NCI-H2081 (cell line): ENCODE data around the gene DOC2B.
"Not testable (repeated sequence)": the region's sequence is repeated elsewhere in the genome, so short reads cannot be mapped to it uniquely, and the experiment has no call there.

ENCODE experiments used
- DNase-seq, 2 experiments: peaks; one replicate each; lab custom pipeline; 2025; lab: John Stamatoyannopoulos, UW

Gene DOC2B

DNA sequence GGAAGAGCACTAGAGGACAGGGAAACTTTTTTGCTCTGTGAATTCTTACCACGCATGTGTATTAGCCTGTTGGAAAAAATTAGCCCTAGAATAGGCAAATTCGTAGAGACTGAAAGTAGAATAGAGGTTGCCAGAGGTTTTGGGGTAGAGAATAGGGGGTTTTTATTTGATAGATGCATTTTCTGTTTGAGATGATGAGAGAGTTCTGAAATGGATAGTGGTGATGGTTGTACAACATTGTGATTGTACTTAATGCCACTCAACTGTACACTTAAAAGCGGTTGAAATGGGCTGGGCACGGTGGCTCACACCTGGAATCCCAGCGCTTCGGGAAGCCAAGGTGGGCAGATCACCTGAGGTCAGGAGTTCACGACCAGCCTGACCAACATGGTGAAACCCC, 8.0 kb upstream of the DOC2B start:
- DNase-seq: no peak

DNA sequence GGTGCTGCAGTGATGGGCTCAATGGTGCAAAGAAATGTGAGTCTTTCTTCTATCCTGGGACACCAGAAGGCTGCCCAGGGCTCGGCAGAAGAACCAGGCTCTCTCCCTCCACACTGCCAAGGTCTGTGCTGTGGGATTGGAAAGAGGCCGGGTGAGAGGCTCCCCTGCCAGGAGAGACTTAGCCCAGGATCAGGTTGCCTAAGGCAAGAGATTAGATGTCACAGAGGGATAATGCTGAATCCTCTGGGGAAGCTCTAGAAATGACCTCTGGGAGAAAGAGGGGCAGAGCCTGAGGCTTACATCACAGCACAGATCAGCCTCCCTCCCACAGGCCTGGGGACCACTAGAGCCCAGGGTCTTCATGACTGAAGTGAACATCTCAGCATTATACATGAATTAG, 5.7 kb upstream of the DOC2B start:
- no peak for DNase-seq

DNA sequence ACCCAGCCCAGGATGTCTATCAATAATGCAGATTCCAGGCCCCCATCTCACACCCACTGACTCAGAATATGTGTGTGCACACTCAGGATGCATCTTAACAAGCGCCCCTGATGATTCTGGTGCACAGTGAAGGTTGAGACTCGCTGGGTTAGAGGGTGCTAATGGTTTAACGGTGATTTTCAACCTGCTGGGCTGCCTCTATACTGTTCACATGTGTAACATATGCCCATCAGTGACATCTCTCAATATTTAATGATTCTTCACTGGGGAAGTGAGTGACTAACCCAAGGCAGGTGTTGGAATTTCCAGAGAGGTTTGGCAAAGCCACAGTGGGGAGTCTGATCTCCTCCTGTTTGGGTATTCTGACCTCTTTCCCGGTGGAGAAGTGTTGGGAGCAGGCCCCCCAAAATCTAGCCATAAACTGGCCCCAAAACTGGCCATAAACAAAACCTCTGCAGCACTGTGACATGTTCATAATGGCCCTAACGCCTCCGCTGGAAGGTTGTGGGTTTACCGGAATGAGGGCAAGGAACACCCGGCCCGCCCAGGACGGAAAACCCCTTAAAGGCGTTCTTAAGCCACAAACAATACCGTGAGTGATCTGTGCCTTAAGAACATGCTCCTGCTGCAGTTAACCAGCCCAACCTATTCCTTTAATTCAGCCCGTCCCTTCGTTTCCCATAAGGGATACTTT, 4.1 kb upstream of the DOC2B start:
- DNase-seq: no peak

DNA sequence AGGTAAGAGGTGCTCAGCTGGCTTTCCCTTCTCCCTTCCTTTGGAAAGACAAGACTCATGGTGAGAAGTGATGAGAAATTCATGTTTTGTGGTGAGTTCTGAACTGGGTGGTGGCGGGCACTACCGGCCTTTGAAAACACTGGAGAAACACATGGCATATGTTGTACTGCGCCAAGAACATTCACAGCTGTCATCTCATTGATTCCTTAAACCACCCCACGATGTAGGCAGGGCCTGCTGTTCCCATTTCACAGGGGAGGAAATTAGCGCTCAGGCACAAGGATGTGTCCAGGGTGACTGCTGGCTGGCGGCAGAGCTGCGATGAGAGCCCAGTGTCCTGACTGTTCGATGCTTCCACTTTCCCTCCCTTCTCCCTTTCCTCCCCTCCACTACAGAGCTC, 1.6 kb upstream of the DOC2B start:
- no peak for DNase-seq

DNA sequence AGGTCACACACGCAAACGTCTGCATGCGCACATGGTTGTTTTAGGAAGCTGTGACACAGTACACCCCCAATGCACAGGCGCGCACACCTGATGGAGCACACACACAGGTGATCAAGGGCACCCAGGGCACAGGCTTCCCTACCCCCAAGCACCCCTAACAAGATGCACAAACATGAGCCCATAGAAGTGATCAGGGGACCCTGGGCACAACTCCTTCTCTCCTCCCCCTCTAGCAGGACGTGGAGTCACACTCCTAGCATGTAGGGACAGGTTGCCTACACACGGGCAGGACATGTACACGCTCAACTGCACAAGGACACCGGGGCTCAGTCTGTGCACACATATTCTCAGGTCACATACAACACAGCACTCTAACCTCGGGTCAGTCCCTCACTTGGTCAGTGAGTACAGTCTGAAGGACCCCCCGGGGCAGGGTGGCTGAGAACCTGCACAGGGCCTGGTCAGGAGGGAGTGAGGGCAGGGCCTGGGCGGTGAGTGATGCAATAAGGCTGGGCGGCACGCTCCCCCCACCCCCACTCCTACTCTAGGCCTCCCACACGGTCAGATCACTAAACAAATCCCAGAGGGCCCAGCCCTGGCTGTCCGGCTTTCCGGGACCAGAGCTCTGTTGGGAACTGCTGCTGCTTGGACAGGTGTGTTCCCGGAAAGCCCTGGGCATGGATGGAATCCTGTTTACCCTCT, 751 bp upstream of the DOC2B start:
- no peak for DNase-seq

DNA sequence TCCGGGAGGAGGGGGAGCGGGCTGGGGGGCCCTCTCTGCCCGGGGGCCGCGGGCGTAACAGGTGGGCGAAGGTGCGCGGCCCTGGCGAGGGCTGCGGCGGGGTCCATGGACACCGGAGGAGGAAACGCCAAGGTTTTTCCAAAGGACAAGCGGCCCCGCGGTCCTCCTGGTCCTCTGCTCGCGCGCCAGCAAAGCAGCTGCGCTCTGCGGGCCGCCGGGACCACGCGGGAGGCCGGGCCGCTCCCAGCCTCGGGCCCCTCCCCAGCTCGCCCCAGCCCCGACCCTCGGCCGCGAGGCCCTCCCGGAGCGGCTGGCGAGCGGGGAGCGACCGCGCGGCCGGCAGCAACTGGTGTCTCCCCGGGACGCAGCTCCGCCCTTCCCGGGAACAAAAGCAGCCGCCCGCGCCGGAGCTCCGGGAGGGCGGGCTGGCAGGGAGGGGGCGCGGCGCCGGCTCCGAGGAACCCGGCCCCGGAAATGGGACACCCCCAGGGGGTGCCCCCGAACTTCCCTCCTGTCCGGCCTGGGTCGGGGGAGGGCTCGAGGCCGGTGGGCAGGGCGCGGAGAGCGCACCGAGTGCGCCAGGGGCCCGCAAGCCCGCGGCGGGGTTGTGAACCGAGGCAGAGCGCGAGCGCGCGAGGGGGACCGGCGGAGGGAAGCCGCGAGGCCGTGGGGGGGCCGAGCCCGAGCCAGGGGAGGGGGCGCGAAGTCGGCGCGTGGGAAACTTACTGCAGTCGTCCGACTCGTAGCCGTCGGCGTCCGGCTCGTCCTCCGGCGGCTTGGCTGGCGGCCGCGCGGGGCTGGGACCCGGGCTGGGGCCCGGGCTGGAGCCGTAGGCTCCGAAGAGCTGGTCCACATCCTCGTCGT, 837 bp downstream of the DOC2B start:
- DNase-seq: no peak

DNA sequence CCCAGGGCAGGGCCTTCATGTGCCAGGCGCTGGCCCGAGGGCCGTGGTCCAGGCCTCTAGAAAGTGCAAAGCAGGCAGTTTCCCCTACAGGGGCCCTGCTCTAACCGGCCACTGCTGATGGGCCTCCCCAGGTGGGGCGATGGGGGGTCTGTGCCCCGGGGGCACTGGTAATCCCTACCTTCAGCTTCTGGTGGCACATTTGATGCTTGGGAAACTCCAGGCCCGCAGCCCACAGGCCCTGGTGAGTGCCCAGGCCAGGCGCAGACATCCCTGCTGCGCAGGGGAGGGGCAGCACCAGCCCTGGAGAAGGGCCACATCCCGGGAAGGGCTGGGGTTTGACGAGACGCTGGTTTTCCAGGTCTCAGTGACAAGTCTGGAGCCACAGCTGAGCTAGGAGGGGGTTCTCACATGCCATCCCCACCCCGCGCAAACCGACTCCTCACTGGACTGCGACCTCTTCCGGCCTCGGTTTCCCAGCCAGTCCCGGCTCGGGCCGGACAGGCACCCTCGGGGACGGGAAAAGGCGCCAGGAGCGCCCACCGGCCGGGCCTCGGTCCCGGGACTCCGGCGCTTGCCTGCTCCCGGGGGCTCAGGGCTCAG, 1.6 kb downstream of the DOC2B start:
- DNase-seq: no peak

DNA sequence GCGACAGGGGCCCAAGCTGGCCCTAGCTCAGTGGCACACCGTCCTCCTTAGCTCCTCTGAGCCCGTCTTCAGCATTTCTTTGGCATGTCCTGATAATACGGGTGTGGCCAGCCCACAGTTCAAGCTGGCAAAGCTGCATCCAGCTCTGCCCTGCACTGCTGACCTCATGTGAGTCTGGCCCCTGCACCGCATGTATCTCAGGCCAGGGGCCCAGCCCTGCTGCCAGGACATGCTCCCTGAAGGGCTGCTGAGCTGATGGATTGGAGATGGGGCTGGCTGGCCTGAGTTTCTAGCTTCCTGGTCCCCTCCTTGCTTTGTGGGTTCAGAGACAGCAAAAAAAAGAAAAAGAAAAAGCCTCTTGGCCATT, 2.4 kb downstream of the DOC2B start:
- no peak for DNase-seq

DNA sequence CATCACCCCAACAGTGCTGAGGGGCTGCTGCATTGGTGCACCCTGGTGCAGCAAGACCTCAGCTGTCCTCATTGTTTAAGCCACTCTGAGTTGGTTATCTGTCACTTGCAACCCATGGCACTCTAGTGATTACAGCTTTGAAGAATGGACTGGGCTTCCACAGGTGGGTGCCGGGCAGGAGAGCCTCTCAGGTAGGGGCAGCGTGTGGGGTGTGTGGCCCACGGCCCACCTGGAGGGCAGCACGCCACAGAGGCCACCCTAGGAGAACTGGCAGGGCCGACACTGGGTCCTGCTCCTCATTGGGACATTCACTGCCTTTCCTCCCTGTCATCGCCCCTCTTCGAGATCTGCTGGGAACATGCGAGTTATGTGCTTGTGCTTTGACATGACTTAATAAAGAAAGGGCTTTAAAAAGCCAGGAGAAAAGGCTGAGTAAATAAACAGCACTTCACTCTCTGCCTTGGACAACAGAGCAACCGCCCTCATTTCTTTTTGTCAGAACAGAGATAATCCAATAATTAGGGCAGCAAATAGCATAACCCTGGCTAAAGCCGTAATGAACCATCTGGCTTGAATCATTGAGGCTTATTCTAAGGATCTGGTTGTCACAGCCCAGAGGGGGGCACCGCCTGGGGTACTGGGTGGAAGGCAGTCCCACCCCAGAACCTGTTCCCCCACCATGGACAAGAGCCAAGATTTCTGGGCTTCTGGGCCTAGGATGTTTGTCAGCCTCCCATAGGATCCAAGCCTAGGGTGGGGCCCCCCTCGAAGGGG, 3.0 kb downstream of the DOC2B start:
- DNase-seq: no peak

DNA sequence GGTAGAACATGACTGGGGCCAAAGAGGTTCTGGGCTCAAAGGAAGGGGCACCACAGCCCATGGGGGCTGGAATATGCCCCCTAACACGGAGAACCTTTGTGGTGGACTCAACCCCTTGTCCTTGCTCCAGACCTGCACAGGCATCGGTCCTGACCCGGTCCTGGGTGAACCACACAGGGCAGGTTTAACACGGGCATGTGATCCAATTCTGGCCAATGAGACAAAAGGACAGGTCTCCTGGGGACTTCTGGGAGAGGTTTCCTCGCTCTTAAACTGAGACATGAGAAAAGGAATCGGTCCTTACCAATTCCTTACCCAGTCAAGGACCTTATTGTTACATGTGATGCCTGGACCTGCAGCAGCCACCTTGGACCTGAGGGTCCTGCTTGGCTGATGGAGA, 3.7 kb downstream of the DOC2B start:
- no peak for DNase-seq

DNA sequence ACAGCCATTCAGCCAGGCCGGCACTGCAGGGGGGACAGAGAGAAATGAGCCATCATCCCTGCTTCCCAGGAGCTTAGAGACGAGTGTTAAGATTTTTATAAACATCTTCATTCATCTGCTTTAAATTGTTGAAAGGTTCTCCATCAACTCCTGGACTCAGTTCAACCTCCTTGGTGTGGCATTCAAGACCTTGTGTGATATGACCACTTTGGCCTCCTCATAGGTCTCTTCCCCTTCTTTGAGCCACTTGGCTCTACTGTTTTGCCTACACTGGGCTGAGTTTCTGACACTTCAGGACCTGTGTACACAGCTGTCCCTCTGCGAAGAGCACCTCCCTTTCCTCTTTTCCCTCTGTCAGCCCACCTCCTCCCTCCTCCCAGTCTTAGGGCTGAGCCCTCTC, 4.3 kb downstream of the DOC2B start:
- no peak for DNase-seq

DNA sequence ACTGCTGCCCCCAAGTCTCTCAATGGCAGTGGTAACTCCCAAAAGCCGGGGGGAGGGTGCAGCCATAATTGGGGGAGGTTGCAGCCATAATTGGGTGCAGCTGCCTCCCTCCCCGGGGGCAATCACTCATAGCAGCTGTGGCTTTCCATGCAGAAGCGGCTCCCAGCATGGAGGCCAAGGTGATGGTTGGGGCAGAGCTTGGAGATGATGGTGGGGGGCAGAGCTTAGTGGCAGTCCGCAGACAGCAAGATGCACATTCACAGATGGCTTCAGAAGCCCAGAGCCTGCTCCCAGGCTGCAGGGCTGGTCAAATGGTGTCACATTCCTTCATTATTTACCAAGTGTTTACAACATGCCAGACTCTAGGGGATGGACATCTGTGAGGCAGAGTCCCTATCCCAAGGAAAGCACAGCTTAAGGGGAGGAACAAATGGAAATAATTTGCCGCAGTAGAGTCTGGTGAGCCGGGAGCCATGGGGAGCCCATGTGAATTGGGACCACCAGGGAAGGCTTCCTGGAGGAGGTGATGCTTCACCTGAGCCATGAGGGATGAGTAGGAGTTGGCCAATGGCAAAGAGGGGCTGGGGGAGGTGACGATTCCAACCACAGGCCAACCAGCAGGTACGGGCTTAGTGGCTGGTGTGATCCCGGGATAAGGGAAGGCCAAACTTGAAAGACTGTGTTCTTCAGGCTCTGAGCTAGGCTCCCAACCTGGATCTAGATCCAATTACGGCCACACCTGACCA, 8.1 kb downstream of the DOC2B start:
- no peak for DNase-seq

DNA sequence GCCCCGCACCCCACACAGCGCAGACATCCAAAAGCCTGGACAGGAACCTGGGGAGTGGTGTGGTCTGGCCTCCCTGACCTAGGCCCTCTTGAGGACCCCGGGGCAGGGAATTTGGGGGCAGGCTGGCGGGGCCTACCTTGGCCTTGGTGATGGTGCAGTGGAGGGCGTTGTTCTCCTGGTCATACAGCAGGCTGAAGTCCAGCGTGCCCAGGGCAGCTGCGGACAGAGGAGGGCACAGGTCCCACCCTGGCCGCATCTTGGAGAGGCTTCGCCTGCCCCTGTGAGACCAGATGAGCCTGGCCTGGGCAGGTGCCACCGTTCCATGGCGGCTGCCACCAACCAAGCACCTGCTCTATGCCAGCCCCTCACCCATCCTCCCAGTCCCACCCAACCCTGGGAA, 9.0 kb downstream of the DOC2B start:
- no peak for DNase-seq

DNA sequence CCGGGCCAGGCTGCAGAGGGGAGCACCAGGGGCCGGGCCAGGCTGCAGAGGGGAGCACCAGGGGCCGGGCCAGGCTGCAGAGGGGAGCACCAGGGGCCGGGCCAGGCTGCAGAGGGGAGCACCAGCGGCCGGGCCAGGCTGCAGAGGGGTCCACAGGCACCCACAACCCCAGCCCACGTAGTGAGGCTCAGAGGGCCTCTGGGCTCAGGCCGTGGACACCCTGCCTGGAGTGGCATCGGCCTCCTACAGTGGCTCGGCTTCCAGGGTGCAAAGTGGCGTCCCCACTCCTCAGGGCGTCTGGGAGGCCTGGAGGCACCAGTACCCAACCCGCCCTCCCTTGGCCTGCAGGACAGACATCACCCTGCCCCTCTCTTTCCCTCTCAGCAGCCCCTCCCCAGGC, 9.6 kb downstream of the DOC2B start:
- no peak for DNase-seq

DNA sequence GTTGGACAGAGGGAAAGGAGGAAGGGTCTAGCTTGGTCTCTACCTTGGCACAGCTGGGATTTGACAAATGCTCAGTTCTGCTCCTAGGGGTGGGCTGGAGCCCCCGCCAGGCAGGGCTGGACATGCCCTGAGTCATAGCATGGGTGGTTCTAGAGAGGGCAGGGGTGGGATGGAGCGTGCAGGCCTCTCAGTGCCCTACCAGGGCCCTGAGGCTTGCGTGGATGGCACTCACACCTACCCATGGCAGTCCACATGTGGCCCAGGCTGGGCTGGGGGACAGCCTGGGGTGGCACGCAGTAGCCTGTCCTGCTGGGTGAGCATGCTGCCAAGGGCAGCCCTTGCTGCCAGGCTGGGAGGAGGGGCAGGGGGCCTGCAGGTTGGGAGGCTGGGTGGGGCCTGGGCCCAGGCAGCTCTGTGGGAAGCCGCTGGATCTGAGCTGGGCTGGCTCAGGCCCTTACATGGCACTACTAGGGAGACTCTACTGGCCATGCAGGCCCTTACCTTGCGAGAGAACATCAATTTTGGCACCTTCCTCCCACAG, 11.2 kb downstream of the DOC2B start:
- no peak for DNase-seq

DNA sequence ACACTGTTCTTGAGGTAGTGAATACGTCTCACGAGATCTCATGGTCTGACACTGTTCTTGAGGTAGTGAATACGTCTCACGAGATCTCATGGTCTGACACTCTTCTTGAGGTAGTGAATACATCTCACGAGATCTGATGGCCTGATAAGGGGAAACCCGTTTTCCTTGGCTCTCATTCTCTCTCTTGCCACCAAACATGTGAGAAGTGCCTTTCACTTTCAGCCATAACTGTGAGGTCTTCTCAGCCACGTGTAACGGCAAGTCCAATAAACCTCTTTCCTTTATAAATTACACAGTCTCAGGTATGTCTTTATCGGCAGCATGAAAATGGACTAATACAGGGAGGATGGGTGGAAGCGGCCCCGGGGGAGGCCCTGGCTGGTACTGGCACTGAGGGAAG, 12.8 kb downstream of the DOC2B start:
- not testable (repeated sequence) for DNase-seq

DNA sequence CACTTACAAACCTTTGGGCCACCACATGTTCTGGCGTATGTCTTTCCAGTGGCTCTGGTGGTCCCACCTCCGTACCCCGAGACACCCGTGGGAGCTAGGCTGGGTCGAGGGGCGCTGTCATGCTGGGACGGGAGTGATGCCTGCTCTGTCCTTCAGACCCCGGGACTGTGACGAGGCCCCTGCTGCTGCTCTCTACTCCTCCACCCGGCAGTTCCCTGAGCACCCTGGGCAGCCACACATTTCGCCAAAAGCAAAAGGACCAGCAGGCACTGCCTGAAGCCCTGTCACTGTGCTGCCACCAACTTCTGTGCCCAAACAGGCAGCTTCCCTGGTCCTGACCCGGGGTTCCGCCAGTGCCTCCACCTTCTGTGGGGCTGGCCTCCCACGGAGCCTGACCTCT, 15.5 kb downstream of the DOC2B start:
- no peak for DNase-seq

DNA sequence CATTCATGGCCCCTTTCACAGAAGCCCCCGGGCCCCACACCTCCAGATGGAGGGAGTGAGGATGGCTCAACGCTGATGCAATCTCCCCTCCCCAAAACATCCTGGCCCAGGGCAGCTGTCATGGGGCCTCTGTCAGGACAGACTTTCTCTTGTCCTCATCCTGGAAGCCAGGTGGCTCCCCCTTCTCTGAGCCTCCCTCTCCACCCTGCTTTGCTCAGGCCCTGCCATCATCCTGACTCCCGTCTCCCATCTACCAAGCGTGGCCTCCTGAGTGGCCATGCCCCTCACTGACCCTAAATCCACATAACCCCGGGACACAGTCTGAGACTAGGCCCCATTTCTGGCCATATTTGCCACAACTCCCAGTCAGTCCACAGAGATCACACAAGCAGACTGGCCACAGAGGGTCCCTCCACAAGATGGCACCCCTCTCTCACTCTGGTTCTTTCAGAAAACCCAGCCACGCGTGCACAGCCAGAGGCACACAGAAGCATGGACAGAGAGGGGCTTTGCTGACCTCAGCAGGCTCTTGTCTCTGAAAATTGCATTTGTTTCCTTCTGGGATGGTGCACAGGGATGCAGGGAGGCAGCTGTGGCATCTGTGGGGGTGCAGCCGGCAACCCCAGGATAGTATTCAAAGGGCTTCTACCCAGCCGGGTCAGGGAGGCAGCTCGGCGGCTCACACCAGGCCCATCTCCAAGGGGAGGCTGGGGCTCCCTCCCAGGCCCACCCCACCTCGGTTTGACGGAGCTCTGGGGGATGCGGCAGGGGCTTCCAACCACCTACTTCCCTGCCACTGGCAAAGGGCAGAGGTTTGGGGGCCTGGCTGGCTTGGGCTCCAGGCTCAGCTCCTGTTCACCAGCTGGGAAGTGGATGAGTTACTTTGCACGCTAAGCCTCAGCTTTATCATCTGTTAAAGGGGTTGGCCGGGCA, 16.9 kb downstream of the DOC2B start:
- DNase-seq: peak in 1 of 2 experiments; percentile 38

DNA sequence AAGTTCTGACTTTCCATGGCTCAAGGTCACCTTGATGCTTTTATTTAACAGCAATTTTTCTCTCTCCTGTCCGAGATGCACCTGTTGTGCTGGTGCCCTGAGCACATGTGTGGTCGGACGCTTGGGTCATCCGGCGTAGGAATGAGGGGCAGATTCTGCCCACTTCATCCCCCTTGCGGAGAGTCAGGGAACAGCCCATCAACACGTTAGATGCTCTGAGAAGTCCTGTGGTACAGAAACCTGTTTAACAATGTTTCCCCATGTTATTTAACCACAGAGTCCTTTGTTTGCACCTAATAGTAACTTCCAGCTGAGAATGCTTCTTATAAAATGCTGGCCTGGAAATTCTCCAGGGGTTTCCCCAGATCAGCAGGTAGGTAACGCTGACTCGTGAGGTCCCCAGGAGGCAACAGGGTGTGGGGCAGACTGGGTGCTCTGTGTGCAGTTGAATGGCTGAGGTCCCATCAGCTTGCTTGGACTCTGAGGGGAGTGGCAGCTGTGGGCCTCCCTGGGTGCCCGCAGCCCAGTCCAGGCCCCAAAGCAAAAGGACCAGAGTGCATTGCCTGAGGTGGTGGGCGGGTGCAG, 17.8 kb downstream of the DOC2B start:
- no peak for DNase-seq
